ENCODE results near the gene IDS. TPM values are rescaled to one million over a fixed set of nuclear protein-coding genes. Genes with fewer than 3 reads are reported as not detected.
"Not testable (repeated sequence)": the region's sequence is repeated elsewhere in the genome, so short reads cannot be mapped to it uniquely, and the experiment has no call there.

Gene IDS
- total and polyA plus RNA-seq, 2 donors: 10.3 to 33.5 TPM

DNA sequence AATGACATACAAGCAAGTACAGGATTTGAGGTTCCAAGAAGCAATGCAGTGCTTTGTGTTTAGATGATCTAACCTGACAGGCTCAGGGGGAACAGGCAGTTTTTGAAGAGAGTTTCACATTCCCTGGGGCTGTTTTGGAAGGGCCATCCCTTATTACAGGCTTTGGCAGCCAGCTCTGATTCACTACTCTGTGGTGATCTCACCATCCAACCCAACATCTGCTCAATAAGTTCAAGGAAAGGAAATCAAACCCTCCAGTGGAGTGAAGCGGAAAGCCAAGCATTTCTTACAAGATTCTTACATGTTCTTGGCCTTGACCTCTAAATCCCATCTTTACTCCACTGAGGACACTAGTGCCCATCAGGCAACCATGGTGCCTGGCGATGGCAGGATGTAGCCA is 7.5 kb downstream of the IDS start:
- peaks cover 25 to 40% of the 10 kb centered on the region in 2 donors for H3K36me3 ChIP-seq (ENCODE audit: control insufficient read depth in 2 of 2, insufficient read depth in 2 of 2, low read length in 1 of 2)
- no peak for DNase-seq (ENCODE audit: low read depth in 6 of 9, low spot score in 9 of 9)
- H3K27me3 ChIP-seq (ENCODE audit: control insufficient read depth in 2 of 2, insufficient read depth in 1 of 2, low read length in 1 of 2): no peaks in the 10 kb centered on the region
- no peak overlapping the region for H3K27ac ChIP-seq (ENCODE audit: low read depth in 1 of 2, low read length in 1 of 2)
- WGBS: 100% methylated on average over 2 of the region's 2 CpGs
- H3K4me3 ChIP-seq (ENCODE audit: low read length in 2 of 2): no peak overlapping the region
- H3K9me3 ChIP-seq (ENCODE audit: control insufficient read depth in 2 of 2, insufficient read depth in 1 of 2, low read length in 1 of 2): no peaks in the 10 kb centered on the region
- no peaks in the 10 kb centered on the region for H3K4me1 ChIP-seq (ENCODE audit: control insufficient read depth in 2 of 2, insufficient read depth in 2 of 2, low read length in 2 of 2)

DNA sequence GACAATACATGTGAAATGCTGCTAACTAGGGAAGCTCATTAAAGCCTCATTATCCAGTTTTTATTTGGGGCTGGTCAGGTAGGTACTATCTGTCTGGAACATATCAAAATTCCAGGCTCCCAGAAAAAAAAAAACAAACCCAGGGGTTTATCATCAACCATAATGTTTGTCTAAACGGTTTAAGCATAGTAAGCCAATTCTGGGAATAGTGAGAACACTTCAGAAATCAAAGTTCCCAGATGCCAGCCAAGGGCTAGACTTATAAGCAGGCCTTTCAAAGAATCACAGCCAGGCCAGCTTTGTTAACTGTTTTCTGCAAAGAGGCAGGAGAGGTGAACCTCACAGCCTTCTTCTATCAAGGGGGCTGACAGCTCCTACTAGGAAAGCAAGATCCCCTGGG is 8.1 kb downstream of the IDS start:
- DNase-seq (ENCODE audit: low read depth in 6 of 9, low spot score in 9 of 9): no peak
- H3K36me3 ChIP-seq (ENCODE audit: control insufficient read depth in 2 of 2, insufficient read depth in 2 of 2, low read length in 1 of 2): peaks cover 30 to 42% of the 10 kb centered on the region in 2 donors
- no peaks in the 10 kb centered on the region for H3K9me3 ChIP-seq (ENCODE audit: control insufficient read depth in 2 of 2, insufficient read depth in 1 of 2, low read length in 1 of 2)
- H3K4me1 ChIP-seq (ENCODE audit: control insufficient read depth in 2 of 2, insufficient read depth in 2 of 2, low read length in 2 of 2): no peaks in the 10 kb centered on the region
- 96% methylated on average over 1 of the region's 1 CpG for WGBS
- no peak overlapping the region for H3K4me3 ChIP-seq (ENCODE audit: low read length in 2 of 2)
- no peak overlapping the region for H3K27ac ChIP-seq (ENCODE audit: low read depth in 1 of 2, low read length in 1 of 2)
- H3K27me3 ChIP-seq (ENCODE audit: control insufficient read depth in 2 of 2, insufficient read depth in 1 of 2, low read length in 1 of 2): no peaks in the 10 kb centered on the region

DNA sequence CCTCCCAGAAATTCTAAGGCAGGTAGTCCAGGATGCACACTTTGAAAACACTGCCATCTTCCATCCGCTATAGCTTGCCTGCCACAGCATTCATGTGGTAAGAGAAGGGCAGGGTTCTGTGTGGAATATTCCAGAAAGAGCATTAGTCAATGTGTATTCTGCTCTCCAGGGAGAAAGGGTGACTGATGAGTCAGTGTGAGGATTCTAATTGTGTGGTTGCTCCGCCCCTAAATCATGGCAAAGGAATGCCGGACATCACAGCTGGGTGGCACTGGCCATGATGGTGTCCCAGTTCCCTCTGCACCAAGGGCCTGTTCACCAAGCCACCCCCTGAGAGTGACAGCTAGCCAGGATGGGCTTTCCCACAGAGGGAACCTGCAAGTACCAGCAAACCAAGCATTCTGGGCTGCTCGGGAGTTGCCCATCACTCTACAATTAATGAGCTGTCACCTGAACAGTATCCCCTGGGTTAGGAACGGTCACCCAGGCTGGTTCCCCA is 9.5 kb downstream of the IDS start:
- Histone ChIP-seq H3K27ac (ENCODE audit: low read depth in 1 of 2, low read length in 1 of 2) (no peak overlapping the region), H3K4me3 (ENCODE audit: low read length in 2 of 2) (no peak overlapping the region), H3K4me1 (ENCODE audit: control insufficient read depth in 2 of 2, insufficient read depth in 2 of 2, low read length in 2 of 2) (no peaks in the 10 kb centered on the region), H3K36me3 (ENCODE audit: control insufficient read depth in 2 of 2, insufficient read depth in 2 of 2, low read length in 1 of 2) (peaks cover 30 to 42% of the 10 kb centered on the region in 2 donors), H3K9me3 (ENCODE audit: control insufficient read depth in 2 of 2, insufficient read depth in 1 of 2, low read length in 1 of 2) (no peaks in the 10 kb centered on the region), H3K27me3 (ENCODE audit: control insufficient read depth in 2 of 2, insufficient read depth in 1 of 2, low read length in 1 of 2) (no peaks in the 10 kb centered on the region)
- no peak for DNase-seq (ENCODE audit: low read depth in 6 of 9, low spot score in 9 of 9)
- WGBS: 98% methylated on average over 5 of the region's 5 CpGs

DNA sequence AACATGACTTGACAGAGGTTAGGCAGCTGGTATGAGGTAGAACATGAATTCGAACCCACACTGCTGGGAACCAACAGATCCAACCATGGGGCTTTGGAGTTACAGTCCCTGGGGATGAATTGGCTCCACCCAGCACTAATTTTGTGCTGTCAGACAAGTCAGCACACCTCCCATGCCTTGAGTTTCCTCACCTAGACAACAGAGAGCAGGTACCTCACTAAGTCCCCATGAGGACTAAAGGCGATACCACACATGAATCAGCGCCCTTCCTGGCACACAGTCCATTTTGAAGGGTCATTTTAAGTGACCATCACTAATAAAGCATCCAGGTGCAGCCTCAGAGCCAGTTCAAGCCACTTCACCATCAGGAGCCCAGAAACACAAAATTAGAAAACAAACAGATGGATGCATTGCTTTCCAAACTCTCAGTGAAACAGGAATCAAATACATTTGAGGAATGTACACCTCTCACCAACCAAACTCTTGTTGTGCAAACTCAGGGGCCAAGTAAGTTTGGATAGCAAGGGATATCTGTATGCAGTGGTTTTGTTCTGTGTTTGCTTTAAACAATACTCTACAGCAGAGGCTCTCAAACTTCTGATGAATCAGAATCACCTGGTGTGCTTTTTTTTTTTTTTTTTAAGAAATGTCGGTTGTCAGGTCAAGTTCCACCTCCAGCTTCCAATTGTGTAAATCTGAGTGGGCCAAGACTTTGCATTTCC is 10.1 kb downstream of the IDS start:
- Histone ChIP-seq H3K36me3 (ENCODE audit: control insufficient read depth in 2 of 2, insufficient read depth in 2 of 2, low read length in 1 of 2) (peaks cover 32 to 42% of the 10 kb centered on the region in 2 donors), H3K27me3 (ENCODE audit: control insufficient read depth in 2 of 2, insufficient read depth in 1 of 2, low read length in 1 of 2) (no peaks in the 10 kb centered on the region), H3K4me1 (ENCODE audit: control insufficient read depth in 2 of 2, insufficient read depth in 2 of 2, low read length in 2 of 2) (no peaks in the 10 kb centered on the region), H3K4me3 (ENCODE audit: low read length in 2 of 2) (no peak overlapping the region), H3K9me3 (ENCODE audit: control insufficient read depth in 2 of 2, insufficient read depth in 1 of 2, low read length in 1 of 2) (no peaks in the 10 kb centered on the region), H3K27ac (ENCODE audit: low read depth in 1 of 2, low read length in 1 of 2) (no peak overlapping the region)
- DNase-seq (ENCODE audit: low read depth in 6 of 9, low spot score in 9 of 9): no peak
- 96% methylated on average over 4 of the region's 4 CpGs for whole genome bisulfite sequencing

DNA sequence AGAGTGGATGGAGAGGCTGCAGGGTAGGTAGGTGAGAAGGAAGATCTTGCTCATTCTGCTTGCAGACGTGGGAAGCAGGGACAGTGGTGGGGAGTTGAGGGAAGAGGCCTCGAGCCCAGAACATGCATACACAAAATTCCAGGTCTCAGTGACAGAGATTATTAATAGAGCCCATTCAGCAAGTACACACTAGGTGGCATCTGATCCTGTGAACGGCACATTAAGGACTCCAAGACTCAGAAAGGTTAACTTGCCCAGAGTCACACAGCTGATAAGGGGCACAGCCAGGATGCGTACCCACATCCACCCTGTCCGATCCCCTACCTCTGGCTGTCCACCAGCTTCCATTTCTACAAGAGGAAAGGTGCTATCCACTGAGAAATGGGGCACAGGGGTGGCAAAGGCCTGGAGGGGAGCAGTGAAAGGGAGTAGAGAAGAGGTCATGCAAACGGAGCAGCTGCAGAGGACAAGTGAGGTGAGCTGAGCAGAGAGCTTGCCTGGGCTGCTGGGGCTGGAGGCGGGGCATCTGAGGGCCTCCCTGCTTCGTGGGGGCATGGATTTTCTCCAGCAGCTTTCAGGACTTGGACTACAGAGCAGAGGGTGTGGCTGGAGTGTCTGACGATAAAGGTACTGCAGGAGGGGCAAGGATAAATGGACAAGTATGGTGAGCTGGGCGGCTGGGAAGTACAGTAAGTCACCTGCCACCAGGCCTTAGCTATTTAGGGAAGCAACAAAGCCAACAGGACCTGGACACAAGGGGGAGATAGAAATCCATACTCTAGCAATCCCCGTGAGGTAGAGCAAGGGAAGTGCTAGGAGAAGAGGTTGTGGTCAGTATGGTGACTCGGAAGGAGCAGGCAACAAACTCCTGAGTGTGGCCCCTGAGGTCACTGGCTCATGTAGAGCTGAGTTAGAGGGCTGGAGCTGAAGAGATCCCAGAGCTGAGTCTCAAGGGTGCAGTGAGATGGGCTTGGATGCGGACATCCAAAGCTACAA is 11.2 kb downstream of the IDS start:
- H3K4me1 ChIP-seq (ENCODE audit: control insufficient read depth in 2 of 2, insufficient read depth in 2 of 2, low read length in 2 of 2): no peaks in the 10 kb centered on the region
- DNase-seq (ENCODE audit: low read depth in 6 of 9, low spot score in 9 of 9): no peak
- WGBS: 98% methylated on average over 13 of the region's 13 CpGs
- no peak overlapping the region for H3K27ac ChIP-seq (ENCODE audit: low read depth in 1 of 2, low read length in 1 of 2)
- H3K4me3 ChIP-seq (ENCODE audit: low read length in 2 of 2): no peak overlapping the region
- H3K36me3 ChIP-seq (ENCODE audit: control insufficient read depth in 2 of 2, insufficient read depth in 2 of 2, low read length in 1 of 2): peaks cover 32 to 42% of the 10 kb centered on the region in 2 donors
- no peaks in the 10 kb centered on the region for H3K27me3 ChIP-seq (ENCODE audit: control insufficient read depth in 2 of 2, insufficient read depth in 1 of 2, low read length in 1 of 2)
- H3K9me3 ChIP-seq (ENCODE audit: control insufficient read depth in 2 of 2, insufficient read depth in 1 of 2, low read length in 1 of 2): no peaks in the 10 kb centered on the region

DNA sequence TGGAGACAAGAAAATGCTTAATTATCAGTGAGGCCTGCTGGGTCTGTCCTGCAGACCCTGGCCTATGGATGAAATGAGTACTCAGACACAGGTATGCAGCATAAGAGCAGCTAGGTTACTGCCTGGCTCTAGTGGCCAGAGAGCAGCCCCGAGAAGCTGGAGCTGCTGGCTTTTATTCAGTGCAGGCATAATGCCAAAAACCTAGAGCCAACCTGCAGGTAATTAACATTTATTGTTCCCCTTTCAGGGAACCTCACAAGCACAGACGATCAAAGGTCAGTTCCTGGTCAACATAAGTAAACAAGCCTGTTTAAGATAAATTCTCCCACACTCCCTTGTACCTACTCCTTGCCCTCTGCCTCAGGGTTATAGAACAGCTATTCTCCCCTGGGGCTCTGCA is 13.3 kb downstream of the IDS start:
- Histone ChIP-seq H3K4me1 (ENCODE audit: control insufficient read depth in 2 of 2, insufficient read depth in 2 of 2, low read length in 2 of 2) (no peaks in the 10 kb centered on the region), H3K27me3 (ENCODE audit: control insufficient read depth in 2 of 2, insufficient read depth in 1 of 2, low read length in 1 of 2) (no peaks in the 10 kb centered on the region), H3K4me3 (ENCODE audit: low read length in 2 of 2) (no peak overlapping the region), H3K9me3 (ENCODE audit: control insufficient read depth in 2 of 2, insufficient read depth in 1 of 2, low read length in 1 of 2) (no peaks in the 10 kb centered on the region), H3K36me3 (ENCODE audit: control insufficient read depth in 2 of 2, insufficient read depth in 2 of 2, low read length in 1 of 2) (peaks cover 31 to 38% of the 10 kb centered on the region in 2 donors), H3K27ac (ENCODE audit: low read depth in 1 of 2, low read length in 1 of 2) (no peak overlapping the region)
- no peak for DNase-seq (ENCODE audit: low read depth in 6 of 9, low spot score in 9 of 9)
- WGBS: 92% methylated on average over 2 of the region's 2 CpGs

DNA sequence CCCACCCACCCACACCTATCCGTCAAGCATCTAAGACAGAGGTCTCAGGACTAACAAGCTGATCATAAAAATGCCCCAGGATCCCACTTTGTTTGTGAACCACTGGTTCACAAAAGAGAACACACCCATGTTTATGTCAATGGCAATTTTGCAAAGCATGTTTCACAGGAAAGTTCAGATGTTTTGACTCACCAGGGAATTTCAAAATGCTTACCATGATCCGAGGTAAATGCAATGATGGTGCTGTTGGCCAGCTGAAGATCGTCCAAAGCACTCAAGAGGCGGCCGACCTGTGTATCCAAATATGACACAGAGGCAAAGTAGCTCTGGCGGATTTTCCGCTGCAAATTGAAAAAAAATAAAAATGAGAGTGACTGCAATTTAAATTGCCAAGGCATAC is 15.0 kb downstream of the IDS start:
- H3K4me3 ChIP-seq (ENCODE audit: low read length in 2 of 2): no peak overlapping the region
- H3K4me1 ChIP-seq (ENCODE audit: control insufficient read depth in 2 of 2, insufficient read depth in 2 of 2, low read length in 2 of 2): no peaks in the 10 kb centered on the region
- 96% methylated on average over 7 of the region's 7 CpGs for WGBS
- no peaks in the 10 kb centered on the region for H3K9me3 ChIP-seq (ENCODE audit: control insufficient read depth in 2 of 2, insufficient read depth in 1 of 2, low read length in 1 of 2)
- no peak for DNase-seq (ENCODE audit: low read depth in 6 of 9, low spot score in 9 of 9)
- no peak overlapping the region for H3K27ac ChIP-seq (ENCODE audit: low read depth in 1 of 2, low read length in 1 of 2)
- peaks cover 16 to 26% of the 10 kb centered on the region in 2 donors for H3K36me3 ChIP-seq (ENCODE audit: control insufficient read depth in 2 of 2, insufficient read depth in 2 of 2, low read length in 1 of 2)
- H3K27me3 ChIP-seq (ENCODE audit: control insufficient read depth in 2 of 2, insufficient read depth in 1 of 2, low read length in 1 of 2): no peaks in the 10 kb centered on the region

DNA sequence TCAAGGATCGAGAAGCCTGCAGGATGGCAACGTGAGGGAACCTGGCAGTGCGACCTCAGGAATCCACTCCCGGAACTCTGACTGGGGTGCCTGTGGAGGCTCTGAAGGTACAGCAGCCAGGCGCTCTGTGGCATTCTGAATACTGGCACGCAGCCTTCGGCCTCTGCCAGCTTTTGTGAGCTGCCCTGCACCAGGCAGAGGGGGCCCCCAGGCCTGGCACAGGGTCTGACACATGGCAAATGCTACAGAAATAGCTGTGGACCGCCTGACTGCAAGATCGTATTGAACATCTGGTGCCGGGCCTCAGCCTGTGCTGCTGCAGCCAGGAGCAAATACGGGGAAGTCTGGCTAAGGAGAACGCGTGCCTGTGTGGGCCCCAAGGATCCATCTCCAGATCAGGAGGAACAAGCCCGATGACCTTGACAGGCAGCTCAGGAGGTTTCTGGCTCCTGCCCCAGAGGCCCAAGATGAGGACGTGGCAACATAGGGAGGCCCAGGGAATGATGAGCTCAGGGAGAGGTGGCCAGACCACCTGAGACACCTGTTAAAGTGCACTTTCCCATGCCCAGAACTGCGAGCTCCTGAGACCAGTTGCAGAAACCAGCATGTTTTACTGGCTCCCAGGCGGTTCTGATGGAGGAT is 16.6 kb downstream of the IDS start:
- not testable (repeated sequence) for DNase-seq (ENCODE audit: low read depth in 6 of 9, low spot score in 9 of 9)
- H3K36me3 ChIP-seq (ENCODE audit: control insufficient read depth in 2 of 2, insufficient read depth in 2 of 2, low read length in 1 of 2): peaks cover 8 to 14% of the 10 kb centered on the region in 2 donors
- WGBS: 98% methylated on average over 11 of the region's 17 CpGs

More for the DNA sequence above, 16.6 kb downstream of the IDS start:
- not testable (repeated sequence) for H3K4me1 ChIP-seq (ENCODE audit: control insufficient read depth in 2 of 2, insufficient read depth in 2 of 2, low read length in 2 of 2); H3K27me3 ChIP-seq (ENCODE audit: control insufficient read depth in 2 of 2, insufficient read depth in 1 of 2, low read length in 1 of 2); H3K27ac ChIP-seq (ENCODE audit: low read depth in 1 of 2, low read length in 1 of 2); H3K9me3 ChIP-seq (ENCODE audit: control insufficient read depth in 2 of 2, insufficient read depth in 1 of 2, low read length in 1 of 2); H3K4me3 ChIP-seq (ENCODE audit: low read length in 2 of 2)

Measured in thymus (tissue), 11 donors.